GM12892 (cell line): ENCODE data around the gene SYNJ2BP.

Source experiments
- DNase-seq: peaks from one replicate; pipeline ENCODE4 v3.0.0; 2011; ENCODE audit not compliant: insufficient read length
- FAIRE-seq: peaks from 2 replicates; lab custom pipeline; 2011; peaks lifted over from hg19 to GRCh38; lab: Jason Lieb, UNC
- POLR2A ChIP-seq: IDR thresholded peaks from 2 replicates; pipeline ENCODE4 v1.6.1; 2011; ENCODE audit warnings: low read depth, low read length, control low read depth
- POLR2AphosphoS5 ChIP-seq: IDR thresholded peaks from 2 replicates; pipeline ENCODE4 v1.6.1; 2011; ENCODE audit warnings: low read depth, low read length, control low read depth
- TAF1 ChIP-seq: IDR thresholded peaks from 2 replicates; pipeline ENCODE4 v1.6.1; 2011; ENCODE audit warnings: low read depth, mild to moderate bottlenecking, control low read depth, low read length, borderline replicate concordance

The SYNJ2BP gene

GRCh38 chr14:70380824-70381223 lies 36.1 kb downstream of the SYNJ2BP start:
- DNase-seq (no peak), FAIRE-seq (no peak)
- no peak for TF ChIP-seq POLR2AphosphoS5
- no peak for TF ChIP-seq TAF1
- no peak for TF ChIP-seq POLR2A

- TF ChIP-seq POLR2AphosphoS5 (no peak), TAF1 (no peak), POLR2A (no peak)
- DNase-seq (no peak), FAIRE-seq (no peak)
Observed at GRCh38 chr14:70378696-70379095, 38.2 kb downstream of the SYNJ2BP start.
